Measurements from ENCODE around the gene FRMD6. TPM values are rescaled to one million over a fixed set of nuclear protein-coding genes. Genes with fewer than 3 reads are reported as not detected.

Gene FRMD6
- total and polyA plus RNA-seq, 8 donors, result 19.8 to 33.5 (median 28.9) TPM

DNA sequence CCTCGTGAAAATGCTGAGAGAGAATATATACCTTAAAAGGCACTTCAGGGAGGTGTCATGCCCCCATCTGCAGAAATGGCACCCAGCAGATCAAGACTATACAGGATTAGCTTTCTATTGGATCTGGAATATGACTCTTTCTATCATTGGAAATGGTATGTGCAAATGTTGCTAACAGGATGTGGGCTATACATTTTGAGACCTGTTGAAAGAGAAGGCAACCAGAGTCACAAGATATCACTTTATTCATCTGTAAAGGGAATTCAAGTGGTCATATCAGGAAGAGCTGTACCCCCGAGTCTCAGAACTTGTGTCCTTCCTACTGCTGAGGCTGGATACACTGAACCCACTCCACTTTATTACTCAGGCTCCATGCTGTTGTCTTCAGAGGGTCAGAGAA lies 46.1 kb upstream of the FRMD6 start:
- no peak for DNase-seq
- Histone ChIP-seq H3K4me3 (no peak overlapping the region), H3K36me3 (no peaks in the 10 kb centered on the region), H3K27me3 (no peaks in the 10 kb centered on the region), H3K27ac (no peak overlapping the region), H3K4me1 (no peaks in the 10 kb centered on the region), H3K9me3 (no peaks in the 10 kb centered on the region)
- ATAC-seq, result no peak
- TF ChIP-seq, protein P1, sequence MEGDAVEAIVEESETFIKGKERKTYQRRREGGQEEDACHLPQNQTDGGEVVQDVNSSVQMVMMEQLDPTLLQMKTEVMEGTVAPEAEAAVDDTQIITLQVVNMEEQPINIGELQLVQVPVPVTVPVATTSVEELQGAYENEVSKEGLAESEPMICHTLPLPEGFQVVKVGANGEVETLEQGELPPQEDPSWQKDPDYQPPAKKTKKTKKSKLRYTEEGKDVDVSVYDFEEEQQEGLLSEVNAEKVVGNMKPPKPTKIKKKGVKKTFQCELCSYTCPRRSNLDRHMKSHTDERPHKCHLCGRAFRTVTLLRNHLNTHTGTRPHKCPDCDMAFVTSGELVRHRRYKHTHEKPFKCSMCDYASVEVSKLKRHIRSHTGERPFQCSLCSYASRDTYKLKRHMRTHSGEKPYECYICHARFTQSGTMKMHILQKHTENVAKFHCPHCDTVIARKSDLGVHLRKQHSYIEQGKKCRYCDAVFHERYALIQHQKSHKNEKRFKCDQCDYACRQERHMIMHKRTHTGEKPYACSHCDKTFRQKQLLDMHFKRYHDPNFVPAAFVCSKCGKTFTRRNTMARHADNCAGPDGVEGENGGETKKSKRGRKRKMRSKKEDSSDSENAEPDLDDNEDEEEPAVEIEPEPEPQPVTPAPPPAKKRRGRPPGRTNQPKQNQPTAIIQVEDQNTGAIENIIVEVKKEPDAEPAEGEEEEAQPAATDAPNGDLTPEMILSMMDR (IDR thresholded peaks at IDR 0.05), result no peak
- intact Hi-C loops (cut with DNase I), result no loop called here

DNA sequence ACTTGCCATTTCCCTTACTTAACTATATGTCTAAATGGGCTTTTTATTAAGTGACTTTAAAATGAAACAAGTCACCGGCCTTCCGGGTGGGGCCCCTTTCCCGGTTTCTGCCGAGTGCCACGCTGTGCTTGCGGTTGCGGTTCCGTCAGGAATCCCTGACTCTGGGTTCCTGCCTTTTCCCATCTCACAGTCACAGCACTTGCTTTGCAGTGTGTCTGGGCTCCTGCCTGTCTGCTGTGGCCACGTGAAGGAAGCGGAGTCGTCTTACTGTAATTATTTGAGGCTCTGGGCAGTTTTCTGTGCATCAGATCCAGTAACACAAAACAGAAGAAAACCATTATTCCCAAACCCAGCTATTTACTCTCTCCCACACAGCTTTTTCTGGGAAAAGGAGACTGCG lies 44.0 kb upstream of the FRMD6 start:
- Histone ChIP-seq H3K4me3 (no peak overlapping the region), H3K27me3 (no peaks in the 10 kb centered on the region), H3K4me1 (no peaks in the 10 kb centered on the region), H3K36me3 (no peaks in the 10 kb centered on the region), H3K27ac (no peak overlapping the region), H3K9me3 (no peaks in the 10 kb centered on the region)
- DNase-seq, result peak in 1 of 4 donors; percentile 40
- TF ChIP-seq, protein P1 (IDR thresholded peaks at IDR 0.05), result no peak
- peak; percentile 42 for ATAC-seq
- intact Hi-C loops (cut with DNase I), result no loop called here

DNA sequence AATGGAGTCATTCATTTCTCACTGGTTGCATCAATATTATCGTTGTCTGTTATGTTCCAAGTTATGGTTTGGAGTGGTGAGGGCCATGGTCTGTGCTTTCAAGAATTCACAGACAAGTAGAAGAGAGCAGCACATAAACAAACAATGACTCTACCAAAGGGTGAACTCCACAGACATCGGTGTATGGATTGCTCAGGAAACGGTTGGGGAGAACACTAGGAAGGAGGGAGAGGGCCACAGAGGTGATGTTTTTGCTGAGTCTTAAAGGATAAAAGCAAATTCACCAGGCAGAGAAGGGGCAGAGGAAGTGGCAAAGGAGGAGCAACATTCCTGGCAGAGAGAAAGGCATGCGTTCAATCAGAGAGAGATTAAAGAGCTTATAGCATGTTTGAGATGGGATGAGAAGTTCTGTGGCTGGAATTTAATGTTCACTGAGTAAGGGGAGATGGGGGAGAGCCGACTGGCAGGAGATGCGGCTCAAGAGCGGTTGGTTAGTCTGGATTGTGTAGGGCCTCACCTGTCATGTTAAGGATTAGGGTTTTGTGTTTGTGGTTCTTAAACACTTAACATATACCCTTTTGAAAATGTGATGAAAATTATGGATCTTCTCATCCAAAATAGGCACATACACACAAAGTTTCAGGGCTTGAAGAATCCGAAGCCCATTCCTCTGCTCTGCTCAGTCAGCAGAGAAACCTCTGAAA lies 42.3 kb upstream of the FRMD6 start:
- DNase-seq, result no peak

DNA sequence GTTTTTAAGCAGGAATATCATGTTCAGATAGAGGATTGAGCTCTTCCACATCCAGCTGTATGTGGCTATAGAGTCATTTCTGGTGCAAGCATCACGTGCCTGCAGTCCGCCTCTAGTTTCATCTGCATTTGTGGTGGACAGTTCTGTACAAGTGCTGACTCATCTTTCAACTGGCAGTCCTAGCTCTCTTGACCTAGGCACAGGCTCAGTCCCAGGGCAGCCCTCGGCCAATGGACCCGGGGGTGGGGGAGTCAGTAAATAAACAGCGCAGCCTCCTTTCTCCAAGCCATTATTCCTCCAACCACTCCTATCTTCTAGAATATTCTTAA lies 41.8 kb upstream of the FRMD6 start:
- no peaks in the 10 kb centered on the region for H3K9me3 ChIP-seq
- TF ChIP-seq, protein P1 (IDR thresholded peaks at IDR 0.05), result no peak
- intact Hi-C loops (cut with DNase I), result no loop called here
- H3K27ac ChIP-seq, result no peak overlapping the region
- no peaks in the 10 kb centered on the region for H3K27me3 ChIP-seq
- H3K4me1 ChIP-seq, result no peaks in the 10 kb centered on the region
- no peak overlapping the region for H3K4me3 ChIP-seq
- no peaks in the 10 kb centered on the region for H3K36me3 ChIP-seq
- DNase-seq (no peak), ATAC-seq (no peak)

More for the DNA sequence above, 42.3 kb upstream of the FRMD6 start:
- H3K4me3 ChIP-seq, result no peak overlapping the region
- no peaks in the 10 kb centered on the region for H3K9me3 ChIP-seq
- no peak overlapping the region for H3K27ac ChIP-seq
- no peaks in the 10 kb centered on the region for H3K27me3 ChIP-seq
- intact Hi-C loops (cut with DNase I), result no loop called here
- no peaks in the 10 kb centered on the region for H3K36me3 ChIP-seq
- H3K4me1 ChIP-seq, result no peaks in the 10 kb centered on the region
- no peak for ATAC-seq
- TF ChIP-seq, protein P1 (IDR thresholded peaks at IDR 0.05), result no peak

DNA sequence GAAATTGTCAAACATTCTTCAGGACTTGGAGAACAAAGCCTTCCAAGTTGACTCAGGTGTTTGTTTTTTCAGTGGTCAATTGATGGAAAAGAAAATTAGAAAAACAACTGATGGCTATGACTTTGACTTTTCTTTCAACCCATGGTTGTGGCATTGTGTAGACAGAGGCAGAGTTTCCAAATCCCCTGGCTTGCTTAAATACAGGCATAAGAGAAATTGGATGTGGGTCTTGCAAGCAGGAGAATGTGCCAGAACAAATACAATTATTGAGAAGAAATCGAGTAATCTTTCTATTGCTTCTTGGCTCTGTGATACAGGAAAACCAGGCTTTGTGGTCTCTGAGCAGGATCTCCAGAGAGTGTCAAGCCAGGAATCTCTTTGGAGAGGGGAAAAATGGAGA lies 40.9 kb upstream of the FRMD6 start:
- intact Hi-C loops (cut with DNase I), result no loop called here
- TF ChIP-seq, protein P1 (IDR thresholded peaks at IDR 0.05), result no peak
- Histone ChIP-seq H3K4me1 (no peaks in the 10 kb centered on the region), H3K27ac (no peak overlapping the region), H3K9me3 (no peaks in the 10 kb centered on the region), H3K4me3 (no peak overlapping the region), H3K36me3 (no peaks in the 10 kb centered on the region), H3K27me3 (no peaks in the 10 kb centered on the region)
- ATAC-seq, result no peak
- no peak for DNase-seq
